Osteocyte (in vitro differentiated cells): ENCODE measurements around the gene PEX19. TPM values are rescaled to one million over a fixed set of nuclear protein-coding genes. Genes with fewer than 3 reads are reported as not detected.
"Not testable (repeated sequence)": the region's sequence is repeated elsewhere in the genome, so short reads cannot be mapped to it uniquely, and the experiment has no call there.

Source experiments
- DNase-seq: peaks from one replicate; pipeline ENCODE4 v3.0.0; 2021; ENCODE audit warnings: mixed read lengths; ENCODE audit not compliant: unreplicated experiment; ENCODE audit errors: extremely low spot score
- H3K27ac Mint-ChIP-seq: one replicate; pipeline ENCODE4 v1.8.0; 2021; ENCODE audit warnings: mild to moderate bottlenecking, mixed read lengths; ENCODE audit not compliant: unreplicated experiment
- H3K27me3 Mint-ChIP-seq: one replicate; pipeline ENCODE4 v1.8.0; 2021; ENCODE audit warnings: mixed read lengths; ENCODE audit not compliant: unreplicated experiment
- H3K36me3 Mint-ChIP-seq: one replicate; pipeline ENCODE4 v1.8.0; 2021; ENCODE audit warnings: mixed read lengths; ENCODE audit not compliant: unreplicated experiment
- H3K4me1 Mint-ChIP-seq: one replicate; pipeline ENCODE4 v1.8.0; 2021; ENCODE audit warnings: mixed read lengths; ENCODE audit not compliant: unreplicated experiment
- H3K4me3 Mint-ChIP-seq: one replicate; pipeline ENCODE4 v1.8.0; 2021; ENCODE audit warnings: mild to moderate bottlenecking, moderate library complexity, mixed read lengths; ENCODE audit not compliant: unreplicated experiment
- H3K9me3 Mint-ChIP-seq: one replicate; pipeline ENCODE4 v1.8.0; 2021; ENCODE audit warnings: mixed read lengths; ENCODE audit not compliant: unreplicated experiment
- total RNA-seq: library from RNA; stranded (reverse); gene quantifications from 2 replicates; pipeline ENCODE4 v1.2.1, GENCODE V29; 2021
- TF ChIP-seq, protein P1 (sequence below): fragments of 200-600 bp; sonication (generic); IDR thresholded peaks from 2 replicates; pipeline ENCODE4 v1.5.0; 2021; ENCODE audit warnings: antibody characterized with exemption, mild to moderate bottlenecking, moderate library complexity

The PEX19 gene
- total RNA-seq, 1 donor from 2014 or later = 60.8 TPM

DNA sequence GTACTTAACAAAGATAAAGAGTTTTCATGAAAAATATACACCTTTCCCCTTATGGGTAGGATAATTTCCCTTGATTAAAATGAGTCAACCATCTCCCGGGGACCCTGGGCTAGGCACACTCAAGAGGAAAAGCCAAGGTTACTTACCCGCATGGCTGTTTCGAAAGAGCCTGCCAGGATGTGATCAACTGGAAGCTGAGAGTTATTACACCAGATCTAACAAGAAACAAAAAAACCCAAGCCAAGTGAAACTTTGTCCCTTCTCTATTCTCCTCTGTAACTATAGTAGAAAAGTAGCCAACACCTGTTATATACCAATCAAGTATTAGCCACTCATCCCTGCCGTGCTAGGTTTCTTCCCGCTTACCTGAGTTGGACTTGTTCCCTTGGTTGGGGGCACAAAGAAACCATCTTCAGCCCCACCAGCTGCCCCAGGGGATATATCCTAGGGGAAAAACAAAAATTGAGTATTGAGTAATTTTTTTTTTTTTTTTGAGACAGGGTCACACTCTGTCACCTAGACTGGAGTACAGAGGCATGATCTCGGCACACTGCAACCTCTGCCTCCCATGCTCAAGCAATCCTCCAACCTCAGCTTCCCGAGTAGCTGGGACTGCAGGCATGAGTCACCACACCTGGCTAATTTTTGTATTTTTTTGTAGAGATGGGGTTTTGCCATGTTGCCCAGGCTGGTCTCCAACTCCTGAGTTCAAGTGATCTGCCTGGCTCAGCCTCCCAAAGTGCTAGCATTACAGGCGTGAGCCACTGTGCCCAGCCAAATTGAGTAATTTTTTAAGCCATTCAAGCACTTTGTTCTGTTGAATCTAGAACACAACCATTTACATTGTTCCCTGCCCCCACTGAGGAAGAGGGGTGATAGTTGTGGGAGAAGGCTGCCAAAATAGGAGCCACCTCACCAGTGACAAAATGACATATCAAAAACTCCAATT, 8.4 kb upstream of the PEX19 start:
- H3K36me3 Mint-ChIP-seq = peaks cover 84% of the 10 kb centered on the region
- H3K27ac Mint-ChIP-seq = no peak overlapping the region
- no peaks in the 10 kb centered on the region for H3K9me3 Mint-ChIP-seq
- no peaks in the 10 kb centered on the region for H3K4me1 Mint-ChIP-seq
- H3K27me3 Mint-ChIP-seq = no peaks in the 10 kb centered on the region
- H3K4me3 Mint-ChIP-seq = no peak overlapping the region
- DNase-seq = no peak
- TF ChIP-seq, protein P1, sequence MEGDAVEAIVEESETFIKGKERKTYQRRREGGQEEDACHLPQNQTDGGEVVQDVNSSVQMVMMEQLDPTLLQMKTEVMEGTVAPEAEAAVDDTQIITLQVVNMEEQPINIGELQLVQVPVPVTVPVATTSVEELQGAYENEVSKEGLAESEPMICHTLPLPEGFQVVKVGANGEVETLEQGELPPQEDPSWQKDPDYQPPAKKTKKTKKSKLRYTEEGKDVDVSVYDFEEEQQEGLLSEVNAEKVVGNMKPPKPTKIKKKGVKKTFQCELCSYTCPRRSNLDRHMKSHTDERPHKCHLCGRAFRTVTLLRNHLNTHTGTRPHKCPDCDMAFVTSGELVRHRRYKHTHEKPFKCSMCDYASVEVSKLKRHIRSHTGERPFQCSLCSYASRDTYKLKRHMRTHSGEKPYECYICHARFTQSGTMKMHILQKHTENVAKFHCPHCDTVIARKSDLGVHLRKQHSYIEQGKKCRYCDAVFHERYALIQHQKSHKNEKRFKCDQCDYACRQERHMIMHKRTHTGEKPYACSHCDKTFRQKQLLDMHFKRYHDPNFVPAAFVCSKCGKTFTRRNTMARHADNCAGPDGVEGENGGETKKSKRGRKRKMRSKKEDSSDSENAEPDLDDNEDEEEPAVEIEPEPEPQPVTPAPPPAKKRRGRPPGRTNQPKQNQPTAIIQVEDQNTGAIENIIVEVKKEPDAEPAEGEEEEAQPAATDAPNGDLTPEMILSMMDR = no peak

DNA sequence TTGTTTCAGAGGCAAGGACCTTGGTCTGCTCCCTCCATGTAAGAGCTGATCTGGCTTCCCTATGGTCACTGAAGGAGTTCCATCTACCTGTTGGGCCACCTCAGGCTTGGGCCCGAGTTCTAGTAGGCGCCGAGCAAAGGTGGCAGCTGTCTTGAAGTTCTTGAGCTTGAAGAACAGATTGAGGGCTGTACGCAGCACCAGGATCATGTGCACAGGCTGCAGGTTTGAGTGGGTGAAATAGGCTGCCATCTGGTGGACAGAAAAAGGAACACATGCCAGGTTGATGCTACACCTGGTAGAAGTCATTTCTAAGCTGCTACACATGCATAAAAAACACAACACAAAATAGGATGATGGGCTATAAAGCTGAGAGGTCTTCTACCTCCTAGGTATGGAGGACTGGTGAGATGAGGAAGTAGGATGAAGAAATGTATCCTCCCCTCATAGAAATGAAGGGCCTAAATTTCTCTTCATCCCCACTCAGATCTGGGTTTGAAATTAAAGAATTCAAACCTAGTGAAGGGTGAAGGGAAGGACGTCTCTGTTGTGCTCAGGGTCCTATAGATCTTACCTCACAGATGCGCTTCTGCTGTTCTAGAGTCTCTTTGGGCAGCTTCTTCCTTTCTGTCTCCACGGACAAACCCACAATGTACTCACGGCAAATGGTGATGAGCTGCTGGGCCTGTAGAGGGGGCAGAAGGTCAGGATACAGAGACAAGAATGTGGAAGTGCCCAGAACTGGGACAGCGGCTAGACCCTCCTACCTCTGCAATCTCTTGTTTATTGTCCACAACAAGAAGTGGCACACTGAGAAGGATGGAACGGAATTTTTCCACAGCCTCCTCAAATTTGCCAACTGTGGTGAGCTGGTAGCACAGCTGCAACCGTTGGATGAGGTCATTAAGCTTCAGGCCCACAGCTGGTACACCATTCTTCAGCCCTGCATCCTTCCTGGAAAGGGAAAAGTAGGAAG, 6.6 kb upstream of the PEX19 start:
- no peaks in the 10 kb centered on the region for H3K9me3 Mint-ChIP-seq
- no peak for DNase-seq
- TF ChIP-seq, protein P1 = peak; percentile 88
- no peak overlapping the region for H3K27ac Mint-ChIP-seq
- no peaks in the 10 kb centered on the region for H3K27me3 Mint-ChIP-seq
- H3K4me1 Mint-ChIP-seq = no peaks in the 10 kb centered on the region
- H3K36me3 Mint-ChIP-seq = peaks cover 70% of the 10 kb centered on the region
- no peak overlapping the region for H3K4me3 Mint-ChIP-seq

DNA sequence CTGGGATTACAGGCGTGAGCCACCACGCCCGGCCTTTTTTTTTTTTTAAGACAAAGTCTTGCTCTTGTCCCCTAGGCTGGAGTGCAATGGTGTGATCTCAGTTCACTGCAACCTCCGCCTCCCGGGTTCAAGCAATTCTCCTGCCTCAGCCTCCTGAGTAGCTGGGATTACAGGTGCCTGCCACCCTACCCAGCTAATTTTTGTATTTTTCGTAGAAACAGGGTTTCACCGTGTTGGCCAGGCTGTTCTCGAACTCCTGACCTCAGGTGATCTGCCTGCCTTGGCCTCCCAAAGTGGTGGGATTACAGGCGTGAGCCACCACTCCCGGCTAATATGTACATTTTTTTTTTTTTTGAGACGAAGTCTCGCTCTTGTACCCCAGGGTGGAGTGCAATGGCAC, 2.8 kb upstream of the PEX19 start:
- not testable (repeated sequence) for H3K27ac Mint-ChIP-seq, H3K4me3 Mint-ChIP-seq, H3K9me3 Mint-ChIP-seq, DNase-seq, H3K27me3 Mint-ChIP-seq
- H3K4me1 Mint-ChIP-seq = peaks cover 24% of the 10 kb centered on the region
- peaks cover 39% of the 10 kb centered on the region for H3K36me3 Mint-ChIP-seq

DNA sequence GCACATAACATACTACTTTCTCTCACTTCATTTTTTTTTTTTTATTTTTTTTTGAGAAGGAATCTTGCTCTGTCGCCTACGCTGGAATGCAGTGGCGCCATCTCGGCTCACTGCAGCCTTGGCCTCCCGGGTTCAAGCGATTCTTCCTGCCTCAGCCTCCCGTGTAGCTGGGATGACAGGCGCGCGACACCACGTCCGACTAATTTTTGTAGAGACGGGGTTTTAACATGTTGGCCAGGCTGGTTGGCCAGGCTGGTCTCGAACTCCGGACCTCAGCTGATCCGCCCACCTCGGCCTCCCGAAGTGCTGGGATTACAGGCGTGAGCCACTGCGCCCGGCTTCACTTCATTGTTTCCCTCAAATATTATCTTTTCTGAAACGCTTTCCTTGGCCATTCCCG, 573 bp upstream of the PEX19 start:
- TF ChIP-seq, protein P1 = no peak
- no peak for DNase-seq
- H3K9me3 Mint-ChIP-seq = no peaks in the 10 kb centered on the region
- peaks cover 24% of the 10 kb centered on the region for H3K4me1 Mint-ChIP-seq
- H3K27me3 Mint-ChIP-seq = no peaks in the 10 kb centered on the region
- peaks cover 30% of the 10 kb centered on the region for H3K36me3 Mint-ChIP-seq
- H3K27ac Mint-ChIP-seq = no peak overlapping the region
- H3K4me3 Mint-ChIP-seq = peak overlapping the region; percentile 95

DNA sequence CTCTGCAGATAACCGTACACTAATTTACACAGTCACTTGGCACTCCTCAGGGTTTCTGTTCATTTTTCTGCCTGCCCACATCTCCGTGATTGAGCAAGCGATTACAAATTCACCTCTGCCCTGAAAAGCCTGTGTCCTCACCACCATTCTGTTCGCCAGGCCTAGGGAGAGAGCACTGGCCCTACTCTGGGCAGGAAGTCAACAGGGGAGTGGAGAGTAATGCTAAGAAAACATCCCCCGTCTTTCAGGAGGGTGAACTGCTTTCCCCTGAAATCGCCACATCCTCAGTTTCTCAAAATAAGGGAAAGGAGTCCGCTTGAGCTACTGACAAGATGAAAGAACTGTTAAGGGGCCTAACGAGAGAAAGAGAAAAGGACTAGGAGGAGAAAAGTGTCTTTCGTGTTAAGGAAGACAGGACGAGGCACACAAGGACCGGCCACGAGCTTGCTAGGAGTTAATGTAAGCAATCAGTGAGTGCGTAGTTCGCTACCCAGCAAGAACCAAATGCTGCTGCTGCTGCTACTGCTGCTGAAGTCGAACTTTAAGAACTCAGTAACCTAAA, 632 bp downstream of the PEX19 start:
- no peak for DNase-seq
- Mint-ChIP-seq H3K4me3 (peak overlapping the region; percentile 95), H3K36me3 (peaks cover 29% of the 10 kb centered on the region), H3K27ac (peak overlapping the region; percentile 95), H3K27me3 (no peaks in the 10 kb centered on the region), H3K9me3 (no peaks in the 10 kb centered on the region), H3K4me1 (peaks cover 24% of the 10 kb centered on the region)
- TF ChIP-seq, protein P1 = no peak
